H1 (cell line): ENCODE measurements around the gene APOBEC3G.

ENCODE experiments used
- ATF3 ChIP-seq: IDR thresholded peaks from 2 replicates; pipeline ENCODE4 v1.6.1; 2011; ENCODE audit warnings: low read depth, mild to moderate bottlenecking, low read length; ENCODE audit not compliant: insufficient read depth
- CHD2 ChIP-seq: IDR thresholded peaks from 2 replicates; pipeline ENCODE4 v1.6.1; 2012; ENCODE audit warnings: low read length, improper control_type of control experiment
- CREB1 ChIP-seq: IDR thresholded peaks from 2 replicates; pipeline ENCODE4 v1.6.1; 2012; ENCODE audit warnings: inconsistent platforms
- CTCF ChIP-seq, 3 experiments: IDR thresholded peaks; 1 replicate in 2 of 3; 2 replicates in 1 of 3; pipeline versions ENCODE4 v1.5.1 to v1.6.1; 2011; ENCODE audit warnings: low read length in 3 of 3, mild to moderate bottlenecking in 3 of 3, inconsistent platforms in 2 of 3, low read depth in 1 of 3, moderate library complexity in 1 of 3; ENCODE audit not compliant: insufficient read depth in 1 of 3; ENCODE audit errors: control extremely low read depth in 1 of 3
- E2F6 ChIP-seq: IDR thresholded peaks from 2 replicates; pipeline ENCODE4 v1.6.1; 2012; ENCODE audit warnings: inconsistent platforms
- EGR1 ChIP-seq: IDR thresholded peaks from 2 replicates; pipeline ENCODE4 v1.6.1; 2011; ENCODE audit warnings: low read depth, low read length, borderline replicate concordance
- EZH2 ChIP-seq: fragments of 200-600 bp; sonication (generic); IDR thresholded peaks from 2 replicates; pipeline ENCODE4 v1.7.1; 2012; ENCODE audit warnings: low read depth, mild to moderate bottlenecking, moderate library complexity, low read length, inconsistent platforms; ENCODE audit not compliant: severe bottlenecking
- HDAC2 ChIP-seq, 2 experiments: fragments of 300-600 bp in 1 of 2; sonication (generic) in 1 of 2; IDR thresholded peaks; 2 replicates each; pipeline ENCODE4 v1.6.1; 2011 to 2012; ENCODE audit warnings: low read depth in 2 of 2, low read length in 2 of 2, mild to moderate bottlenecking in 2 of 2, moderate library complexity in 2 of 2, borderline replicate concordance in 1 of 2, inconsistent platforms in 1 of 2
- HDAC6 ChIP-seq: IDR thresholded peaks from one replicate; pipeline ENCODE4 v1.7.1; 2012; ENCODE audit warnings: low read depth, mild to moderate bottlenecking, inconsistent platforms, low read length, moderate library complexity
- POLR2A ChIP-seq, 2 experiments: IDR thresholded peaks; 1 replicate in 1 of 2; 2 replicates in 1 of 2; pipeline ENCODE4 v1.6.1; 2011; ENCODE audit warnings: low read depth in 2 of 2, low read length in 2 of 2, mild to moderate bottlenecking in 2 of 2; ENCODE audit errors: control extremely low read depth in 1 of 2
- POU5F1 ChIP-seq: IDR thresholded peaks from 2 replicates; pipeline ENCODE4 v1.6.1; 2011; ENCODE audit warnings: low read depth, mild to moderate bottlenecking, low read length, moderate library complexity
- SIRT6 ChIP-seq: IDR thresholded peaks from one replicate; pipeline ENCODE4 v1.7.1; 2012; ENCODE audit warnings: low read length, inconsistent platforms
- USF2 ChIP-seq: IDR thresholded peaks from 2 replicates; pipeline ENCODE4 v1.6.1; 2011; ENCODE audit warnings: low read length, improper control_type of control experiment
- YY1 ChIP-seq: IDR thresholded peaks from 2 replicates; pipeline ENCODE4 v1.6.1; 2011; ENCODE audit warnings: low read depth, mild to moderate bottlenecking, low read length

- TF ChIP-seq POLR2A (IDR thresholded peaks at IDR 0.05; ENCODE audit: control extremely low read depth in 1 of 2, low read depth in 2 of 2, low read length in 2 of 2) = no peak
- no peak for TF ChIP-seq HDAC2 (IDR thresholded peaks at IDR 0.05; ENCODE audit: borderline replicate concordance in 1 of 2, low read depth in 2 of 2, low read length in 2 of 2)
- TF ChIP-seq E2F6 = no peak
- no peak for TF ChIP-seq CTCF (IDR thresholded peaks at IDR 0.05; ENCODE audit: control extremely low read depth in 1 of 3, insufficient read depth in 1 of 3, low read depth in 1 of 3, low read length in 3 of 3)
- TF ChIP-seq HDAC6 = no peak
- no peak for TF ChIP-seq EGR1
- TF ChIP-seq EZH2 = no peak
- TF ChIP-seq YY1 = no peak
- TF ChIP-seq SIRT6 = no peak
- TF ChIP-seq CREB1 = no peak
- no peak for TF ChIP-seq POU5F1
- no peak for TF ChIP-seq CHD2
- no peak for TF ChIP-seq ATF3
- no peak for TF ChIP-seq USF2
Measured at GRCh38 chr22:39115977-39116621, 39.0 kb downstream of the APOBEC3G start.
